ENCODE measurements around the gene ANKRD28. TPM values are rescaled to one million over a fixed set of nuclear protein-coding genes. Genes with fewer than 3 reads are reported as not detected.

Gene ANKRD28
- total RNA-seq, 1 donor from 2014 or later = 40.3 TPM

GRCh38 chr3:15726043-15726442 lies 71.7 kb downstream of the ANKRD28 start:
- no peak for DNase-seq (ENCODE audit: low read depth in 2 of 2)

GRCh38 chr3:15724446-15724845 lies 73.3 kb downstream of the ANKRD28 start:
- no peak for DNase-seq (ENCODE audit: low read depth in 2 of 2)

- DNase-seq (ENCODE audit: low read depth in 2 of 2) = no peak
These were observed 74.2 kb downstream of the ANKRD28 start for GRCh38 chr3:15723624-15723884.

- no peak for DNase-seq (ENCODE audit: low read depth in 2 of 2)
These were observed 74.7 kb downstream of the ANKRD28 start for GRCh38 chr3:15722877-15723623.

GRCh38 chr3:15716178-15716577 lies 81.6 kb downstream of the ANKRD28 start:
- DNase-seq (ENCODE audit: low read depth in 2 of 2) = no peak

- no peak for DNase-seq (ENCODE audit: low read depth in 2 of 2)
These were observed 83.3 kb downstream of the ANKRD28 start for GRCh38 chr3:15714448-15714847.

- no peak for DNase-seq (ENCODE audit: low read depth in 2 of 2)
These were observed 84.4 kb downstream of the ANKRD28 start for GRCh38 chr3:15713364-15713763.

- DNase-seq (ENCODE audit: low read depth in 2 of 2) = no peak
These were observed 86.5 kb downstream of the ANKRD28 start for GRCh38 chr3:15711281-15711680.

- peak; percentile 60 to 70 for DNase-seq (ENCODE audit: low read depth in 2 of 2)
These were observed 88.7 kb downstream of the ANKRD28 start for GRCh38 chr3:15708882-15709677.

- no peak for DNase-seq (ENCODE audit: low read depth in 2 of 2)
These were observed 90.0 kb downstream of the ANKRD28 start for GRCh38 chr3:15707779-15708178.

GRCh38 chr3:15703346-15703745 lies 94.4 kb downstream of the ANKRD28 start:
- DNase-seq (ENCODE audit: low read depth in 2 of 2) = no peak

- no peak for DNase-seq (ENCODE audit: low read depth in 2 of 2)
These were observed 103.2 kb downstream of the ANKRD28 start for GRCh38 chr3:15694628-15695027.

GRCh38 chr3:15693355-15693754 lies 104.4 kb downstream of the ANKRD28 start:
- no peak for DNase-seq (ENCODE audit: low read depth in 2 of 2)

- no peak for DNase-seq (ENCODE audit: low read depth in 2 of 2)
These were observed 107.0 kb downstream of the ANKRD28 start for GRCh38 chr3:15690748-15691147.

GRCh38 chr3:15690230-15690629 lies 107.5 kb downstream of the ANKRD28 start:
- DNase-seq (ENCODE audit: low read depth in 2 of 2) = no peak

- peak in 1 of 2 donors; percentile 80 for DNase-seq (ENCODE audit: low read depth in 2 of 2)
These were observed 111.9 kb downstream of the ANKRD28 start for GRCh38 chr3:15685927-15686326.

GRCh38 chr3:15683253-15683652 lies 114.5 kb downstream of the ANKRD28 start:
- DNase-seq (ENCODE audit: low read depth in 2 of 2) = no peak

GRCh38 chr3:15682561-15683185 lies 115.1 kb downstream of the ANKRD28 start:
- DNase-seq (ENCODE audit: low read depth in 2 of 2) = peak in 1 of 2 donors; percentile 36

GRCh38 chr3:15681668-15682067 lies 116.1 kb downstream of the ANKRD28 start:
- DNase-seq (ENCODE audit: low read depth in 2 of 2) = no peak

- DNase-seq (ENCODE audit: low read depth in 2 of 2) = peak; percentile 41 to 46
These were observed 118.5 kb downstream of the ANKRD28 start for GRCh38 chr3:15679306-15679705.

- DNase-seq (ENCODE audit: low read depth in 2 of 2) = peak in 1 of 2 donors; percentile 26
These were observed 121.5 kb downstream of the ANKRD28 start for GRCh38 chr3:15676259-15676658.

- no peak for DNase-seq (ENCODE audit: low read depth in 2 of 2)
These were observed 124.2 kb downstream of the ANKRD28 start for GRCh38 chr3:15673536-15673935.

- DNase-seq (ENCODE audit: low read depth in 2 of 2) = no peak
These were observed 130.3 kb downstream of the ANKRD28 start for GRCh38 chr3:15667484-15667883.
